SK-N-MC (cell line): Measurements from ENCODE around the gene BRIP1.

ENCODE experiments used
- EZH2 ChIP-seq: fragments of 200-600 bp; sonication (generic); IDR thresholded peaks from one replicate; pipeline ENCODE4 v1.6.1; 2017; ENCODE audit warnings: antibody characterized with exemption
- FOXP2 ChIP-seq: optimal IDR thresholded peaks from 2 replicates; pipeline ENCODE3; 2011; ENCODE audit warnings: mild to moderate bottlenecking, moderate library complexity; ENCODE audit not compliant: insufficient read depth; ENCODE audit errors: extremely low read length, control extremely low read depth
- POLR2AphosphoS5 ChIP-seq: IDR thresholded peaks from 2 replicates; pipeline ENCODE4 v1.6.1; 2012; ENCODE audit warnings: mild to moderate bottlenecking, low read depth, low read length, borderline replicate concordance

- no peak for TF ChIP-seq POLR2AphosphoS5
- no peak for TF ChIP-seq EZH2
- no peak for TF ChIP-seq FOXP2
Measured at GRCh38 chr17:61670691-61671090, 192.6 kb downstream of the BRIP1 start.
